GM21576 (cell line): ENCODE results near the gene EPHA6.
"Not testable (repeated sequence)": the region's sequence is repeated elsewhere in the genome, so short reads cannot be mapped to it uniquely, and the experiment has no call there.

Experiments
- ATAC-seq: cut with Tn5 transposase; IDR thresholded peaks from one replicate; pipeline ENCODE4 v1.9.1; 2021; ENCODE audit warnings: mild to moderate bottlenecking, moderate library complexity; ENCODE audit not compliant: unreplicated experiment

The EPHA6 gene

DNA sequence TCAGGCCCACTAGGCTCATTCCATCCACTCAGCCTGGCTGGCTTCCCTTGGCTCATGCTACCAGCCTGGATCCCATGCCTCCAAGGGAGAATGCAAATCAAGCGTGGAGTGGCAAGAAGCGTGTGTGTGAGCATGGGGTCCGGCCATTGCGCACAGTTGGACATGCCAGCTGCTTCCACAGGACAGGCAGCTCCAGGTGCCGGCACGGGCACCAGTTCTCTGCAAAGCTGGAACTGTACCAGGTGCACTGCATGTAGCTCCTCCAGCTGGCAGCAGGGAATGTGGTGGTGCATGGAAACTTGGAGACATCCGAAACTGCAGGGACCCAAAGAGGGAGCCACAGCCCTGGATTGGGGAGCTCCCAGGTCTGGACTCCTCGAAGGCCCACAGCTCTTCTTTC lies 449.8 kb downstream of the EPHA6 start:
- ATAC-seq, result no peak

- no peak for ATAC-seq
Observed at GRCh38 chr3:97265237-97266005, 451.0 kb downstream of the EPHA6 start.

DNA sequence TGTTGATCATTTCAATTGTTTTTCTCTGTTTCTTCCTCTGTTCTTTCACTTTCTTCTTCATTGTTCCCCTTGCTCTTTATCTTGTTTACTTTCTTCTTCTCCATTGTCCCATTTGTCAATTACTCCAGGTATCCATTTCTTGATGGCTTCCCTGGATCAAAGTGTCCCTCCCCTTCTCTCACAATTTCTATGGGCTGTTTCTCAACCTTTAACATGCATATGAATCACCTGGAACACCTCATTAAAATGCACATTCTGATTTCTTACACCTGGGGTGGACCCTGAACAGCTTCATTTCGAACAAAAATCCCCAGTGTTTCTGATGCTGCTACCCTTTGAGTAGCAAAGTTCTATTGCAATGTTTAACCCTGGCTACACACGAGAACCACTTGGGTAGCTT lies 454.8 kb downstream of the EPHA6 start:
- no peak for ATAC-seq

DNA sequence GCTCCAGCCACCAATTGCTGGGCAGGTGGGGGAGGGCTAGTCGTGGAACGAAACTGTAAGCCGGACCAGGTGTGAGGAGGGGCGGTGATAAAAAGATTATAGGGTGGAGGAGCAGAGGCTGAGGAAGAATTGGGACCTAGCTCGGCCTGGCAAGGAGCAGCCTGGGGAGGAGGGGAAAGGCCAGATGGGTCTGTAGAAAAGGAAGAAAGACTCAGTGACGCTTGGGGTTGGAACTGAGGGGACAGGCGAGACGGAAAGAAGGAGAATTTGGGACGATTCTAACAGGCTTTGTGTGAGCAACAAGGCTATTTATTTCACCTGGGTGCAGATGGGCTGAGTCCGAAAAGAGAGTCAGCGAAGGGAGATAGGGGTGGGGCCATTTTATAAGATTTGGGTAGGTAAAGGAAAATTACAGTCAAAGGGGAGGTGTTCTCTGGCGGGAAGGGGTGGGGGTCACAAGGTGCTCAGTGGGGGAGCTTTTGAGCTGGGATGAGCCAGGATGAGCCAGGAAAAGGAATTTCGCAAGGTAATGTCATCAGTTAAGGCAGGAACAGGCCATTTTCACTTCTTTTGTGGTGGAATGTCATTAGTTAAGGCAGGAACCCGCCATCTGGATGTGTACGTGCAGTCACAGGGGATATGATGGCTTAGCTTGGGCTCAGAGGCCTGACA lies 462.6 kb downstream of the EPHA6 start:
- not testable (repeated sequence) for ATAC-seq

GRCh38 chr3:97277708-97278107 lies 463.3 kb downstream of the EPHA6 start:
- no peak for ATAC-seq

DNA sequence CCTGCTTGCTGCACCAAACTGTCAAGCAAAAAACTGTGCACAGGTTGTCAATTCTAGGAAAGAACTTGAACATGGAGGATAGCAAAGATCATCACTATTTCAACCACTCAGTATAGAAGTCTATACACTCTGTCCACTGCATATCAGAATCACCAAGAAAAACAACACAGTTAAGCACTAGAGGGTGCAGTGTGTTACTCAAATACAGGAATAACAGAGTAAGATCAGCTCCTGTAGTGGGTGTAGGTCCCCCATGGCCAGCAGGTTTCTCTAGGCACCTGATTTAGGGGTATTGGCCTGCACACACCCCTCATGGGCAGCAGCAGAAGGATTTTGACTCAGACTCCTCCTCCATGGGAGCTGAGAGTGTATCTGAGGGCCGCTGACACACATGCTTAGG lies 464.1 kb downstream of the EPHA6 start:
- ATAC-seq, result no peak

DNA sequence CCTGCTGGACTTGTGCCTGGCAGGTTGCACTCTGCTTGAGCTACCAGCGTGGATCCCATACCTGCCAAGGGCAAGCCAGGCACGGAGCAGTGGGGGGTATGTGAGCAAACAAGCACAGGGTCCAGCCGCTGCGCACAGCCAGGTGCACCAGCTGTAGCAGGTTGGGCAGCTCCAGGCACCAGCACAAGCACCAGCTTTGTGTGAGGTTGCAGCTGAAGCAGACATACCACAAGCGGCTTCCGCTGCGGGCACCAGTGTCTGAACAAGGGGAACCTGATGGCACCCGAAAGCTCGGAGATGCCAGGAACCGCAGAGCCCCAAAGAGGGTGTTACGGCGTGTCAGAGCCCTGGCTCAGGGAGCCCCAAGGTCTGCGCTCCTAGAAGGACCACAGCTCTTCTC lies 477.5 kb downstream of the EPHA6 start:
- no peak for ATAC-seq

- no peak for ATAC-seq
Observed at GRCh38 chr3:97293596-97294131, 479.3 kb downstream of the EPHA6 start.

DNA sequence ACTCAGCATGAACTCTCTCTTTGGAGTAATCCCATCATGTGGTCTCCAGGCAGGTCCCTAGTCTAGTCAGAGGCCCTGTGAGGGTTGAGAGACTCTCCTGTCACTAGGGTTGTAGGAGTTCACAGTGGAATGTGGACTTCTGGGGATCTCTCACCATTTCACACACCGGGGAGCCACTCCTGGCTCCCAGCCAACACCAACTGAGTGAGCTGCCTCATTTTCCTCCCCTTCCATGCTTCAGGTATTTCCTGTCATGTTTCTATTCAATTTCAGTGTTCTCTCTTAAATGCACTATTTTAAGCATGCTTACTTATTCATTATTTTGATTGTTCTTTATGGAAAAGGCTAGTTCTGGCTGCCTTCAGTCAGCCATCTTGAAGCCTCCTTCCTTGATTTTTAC lies 482.6 kb downstream of the EPHA6 start:
- no peak for ATAC-seq

GRCh38 chr3:97301114-97301513 lies 486.7 kb downstream of the EPHA6 start:
- no peak for ATAC-seq

DNA sequence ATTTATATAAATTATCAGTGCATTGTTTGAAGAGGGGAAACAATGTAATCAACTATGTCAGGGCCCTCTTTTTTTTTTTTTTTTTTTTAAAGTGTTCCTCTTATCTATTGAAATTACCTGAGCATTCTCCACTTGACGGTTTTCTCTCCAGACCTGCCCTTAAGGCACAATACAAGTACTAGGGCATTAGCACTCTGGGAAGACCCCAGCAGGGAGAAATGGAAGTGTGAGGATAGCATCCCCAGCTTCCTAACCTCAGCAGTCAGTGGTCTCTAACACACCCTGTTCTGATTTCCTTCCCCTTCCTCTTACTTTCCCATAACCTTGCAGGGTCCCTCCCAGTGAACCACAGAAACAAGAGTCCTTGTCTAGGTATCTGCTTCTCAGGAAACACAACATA lies 491.8 kb downstream of the EPHA6 start:
- ATAC-seq, result no peak

DNA sequence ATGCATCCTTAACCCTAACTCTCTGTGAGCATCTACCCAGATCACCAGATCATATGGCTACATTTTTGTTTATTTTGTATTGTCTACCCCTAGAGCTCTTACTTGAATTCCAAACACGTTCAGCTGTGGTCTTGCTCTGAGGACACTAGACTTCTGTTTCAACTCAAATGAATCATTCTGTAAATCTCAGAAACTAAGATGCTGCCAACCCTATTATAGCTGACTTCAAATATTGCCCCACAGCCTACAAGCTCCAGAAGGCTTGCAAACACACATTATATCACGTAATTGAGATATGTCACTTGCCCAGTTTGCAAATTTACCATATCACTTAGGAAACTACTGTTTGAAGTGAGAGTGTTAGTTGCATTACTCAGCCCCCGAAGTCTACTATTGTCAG lies 524.0 kb downstream of the EPHA6 start:
- no peak for ATAC-seq

DNA sequence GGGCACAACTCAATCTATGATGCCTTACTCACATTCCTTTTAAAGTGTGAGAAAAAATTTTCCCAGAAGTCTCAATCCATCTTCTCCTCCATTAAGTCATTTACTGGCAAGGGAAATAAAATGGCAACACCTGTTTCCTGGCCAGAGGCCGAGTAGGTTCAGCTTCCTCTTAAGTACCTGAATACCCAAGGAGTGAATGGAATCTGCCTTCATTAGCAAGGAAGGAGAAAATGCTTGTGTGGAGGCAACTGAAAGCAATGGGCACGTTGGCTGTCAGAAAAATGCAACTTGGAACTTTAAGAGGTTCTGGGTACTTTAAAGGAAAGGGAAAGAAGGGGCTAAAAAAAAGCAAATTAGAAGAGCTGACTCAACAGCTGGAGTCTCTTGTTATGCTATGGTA lies 526.5 kb downstream of the EPHA6 start:
- no peak for ATAC-seq

- no peak for ATAC-seq
Observed at GRCh38 chr3:97347780-97348179, 533.4 kb downstream of the EPHA6 start.

- no peak for ATAC-seq
Observed at GRCh38 chr3:97350971-97351370, 536.6 kb downstream of the EPHA6 start.

DNA sequence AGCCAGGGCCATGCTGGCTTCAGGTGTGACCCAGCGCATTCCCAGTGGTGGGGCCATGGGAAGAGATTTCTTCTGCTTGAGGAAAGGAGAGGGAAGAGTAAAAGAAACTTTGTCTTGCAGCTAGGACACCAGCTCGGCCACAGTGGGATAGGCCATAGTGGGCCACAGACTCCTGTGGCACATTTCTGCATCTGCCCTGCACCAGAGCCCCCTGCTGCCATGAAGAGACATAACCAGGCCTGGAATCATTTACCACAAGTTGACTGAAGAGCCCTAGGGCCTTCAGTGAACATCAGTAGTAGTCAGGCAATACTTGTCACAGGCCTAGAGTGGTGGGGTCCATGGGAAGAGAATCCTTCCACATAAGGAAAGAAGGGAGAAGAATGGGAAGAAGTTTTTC lies 538.8 kb downstream of the EPHA6 start:
- ATAC-seq, result no peak

GRCh38 chr3:97359977-97360376 lies 545.6 kb downstream of the EPHA6 start:
- ATAC-seq, result no peak

- no peak for ATAC-seq
Observed at GRCh38 chr3:97360804-97361203, 546.4 kb downstream of the EPHA6 start.

DNA sequence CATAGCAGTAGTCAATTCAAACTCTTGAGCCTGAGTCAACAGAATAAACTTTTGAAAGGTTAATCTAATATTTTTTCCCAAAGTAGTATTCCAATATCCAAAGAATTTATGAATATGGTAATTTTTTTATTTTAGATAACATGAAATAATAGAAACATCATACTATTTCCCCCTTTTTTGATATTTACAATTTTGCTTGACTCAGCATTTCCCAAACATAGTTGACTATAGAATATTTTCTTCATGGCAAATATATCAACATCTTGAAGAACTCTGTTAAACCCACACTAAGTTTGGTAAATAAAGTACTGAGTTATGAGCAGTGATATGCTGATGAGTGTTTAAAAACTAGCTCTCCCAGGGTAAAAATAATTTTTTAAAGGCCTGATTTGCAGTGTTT lies 570.2 kb downstream of the EPHA6 start:
- ATAC-seq, result no peak

GRCh38 chr3:97388774-97389173 lies 574.4 kb downstream of the EPHA6 start:
- ATAC-seq, result no peak

DNA sequence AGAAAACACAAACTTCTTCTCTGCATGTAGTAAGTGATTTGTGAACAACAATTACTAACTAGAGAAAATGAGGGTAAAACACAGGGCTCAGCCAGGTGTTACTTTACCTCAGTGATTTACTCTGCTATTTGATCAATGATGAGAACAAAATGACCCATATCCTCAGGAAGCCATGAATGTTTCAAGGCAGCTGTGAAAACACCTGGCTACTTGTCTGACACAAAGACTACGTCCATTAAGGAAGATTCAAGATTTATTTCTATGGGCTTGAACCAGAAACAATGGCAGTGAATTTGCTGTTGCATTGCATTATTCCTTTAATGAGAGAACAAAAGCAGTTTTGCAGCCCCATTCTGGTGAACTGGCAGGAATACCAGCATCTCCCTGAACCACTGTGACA lies 575.5 kb downstream of the EPHA6 start:
- ATAC-seq, result no peak

GRCh38 chr3:97391167-97391566 lies 576.8 kb downstream of the EPHA6 start:
- no peak for ATAC-seq
